ENCODE results near the gene TSPAN4. TPM values are rescaled to one million over a fixed set of nuclear protein-coding genes. Genes with fewer than 3 reads are reported as not detected.
A peak's percentile ranks its signal among the peaks of the same experiment; 100 is the strongest.

The TSPAN4 gene
- total and polyA plus RNA-seq, 2 of the 13 experiments (the other 11 are each of a cell fraction or from before 2014, with no cell fraction given): 31.7 to 68.3 TPM

GRCh38 chr11:827146-827896, 15.3 kb upstream of the TSPAN4 start (continued):
- TF ChIP-seq ZNF281 (CRISPR knock-in tag; IDR thresholded peaks at IDR 0.05; ENCODE audit: borderline replicate concordance) (peak; percentile 47; the same call in 1 of the 2 replicates), IKZF4 (CRISPR knock-in tag; IDR thresholded peaks at IDR 0.05; ENCODE audit: borderline replicate concordance, low read depth, not compliant biosample characterization) (no peak), ZNF607 (CRISPR knock-in tag; IDR thresholded peaks at IDR 0.05; ENCODE audit: borderline replicate concordance) (peak; percentile 65; the same call in 1 of the 2 replicates), SP5 (CRISPR knock-in tag; IDR thresholded peaks at IDR 0.05; ENCODE audit: borderline replicate concordance, low read depth) (peak; percentile 82), ZBTB4 (CRISPR knock-in tag; IDR thresholded peaks at IDR 0.05; ENCODE audit: borderline replicate concordance) (peak; percentile 49; the same call in 1 of the 2 replicates), ZNF768 (CRISPR knock-in tag; IDR thresholded peaks at IDR 0.05) (0 out of 2 replicates have a peak, but pooled peaks have one; percentile 6), ZNF567 (CRISPR knock-in tag; IDR thresholded peaks at IDR 0.05; ENCODE audit: borderline replicate concordance) (peak; percentile 90; the same call in 1 of the 2 replicates), HDAC1 (CRISPR knock-in tag; IDR thresholded peaks at IDR 0.05) (peak; percentile 85), ZNF678 (CRISPR knock-in tag; IDR thresholded peaks at IDR 0.05) (0 out of 2 replicates have a peak, but pooled peaks have one; percentile 16), HOXA3 (CRISPR knock-in tag; IDR thresholded peaks at IDR 0.05) (peak; percentile 30; the same call in 1 of the 2 replicates), RBFOX2 (IDR thresholded peaks at IDR 0.05; ENCODE audit: low read depth, low read length) (peak; percentile 71), ZBTB7B (CRISPR knock-in tag; IDR thresholded peaks at IDR 0.05) (0 out of 2 replicates have a peak, but pooled peaks have one; percentile 66), MTF2 (CRISPR knock-in tag; IDR thresholded peaks at IDR 0.05; ENCODE audit: borderline replicate concordance) (peak; percentile 94), ZNF883 (CRISPR knock-in tag; IDR thresholded peaks at IDR 0.05; ENCODE audit: not compliant biosample characterization) (no peak), ZNF710 (CRISPR knock-in tag; IDR thresholded peaks at IDR 0.05; ENCODE audit: borderline replicate concordance) (no peak), DZIP1 (CRISPR knock-in tag; IDR thresholded peaks at IDR 0.05) (peak; percentile 74; the same call in 1 of the 2 replicates)
